GM19468 (cell line): ENCODE measurements around the gene PLXNB2.

Experiments used
- ATAC-seq: cut with Tn5 transposase; IDR thresholded peaks from one replicate; pipeline ENCODE4 v1.9.1; 2021; ENCODE audit warnings: mild to moderate bottlenecking, moderate library complexity, moderate number of reproducible peaks; ENCODE audit not compliant: unreplicated experiment; ENCODE audit errors: extremely low read depth

Gene PLXNB2

GRCh38 chr22:50313600-50313999 lies 6.2 kb upstream of the PLXNB2 start:
- ATAC-seq = no peak

- no peak for ATAC-seq
Measured at GRCh38 chr22:50313021-50313420, 5.6 kb upstream of the PLXNB2 start.

GRCh38 chr22:50312371-50312770 lies 4.9 kb upstream of the PLXNB2 start:
- ATAC-seq = no peak

- no peak for ATAC-seq
Measured at GRCh38 chr22:50311606-50312351, 4.3 kb upstream of the PLXNB2 start.

- no peak for ATAC-seq
Measured at GRCh38 chr22:50310949-50311444, 3.6 kb upstream of the PLXNB2 start.

GRCh38 chr22:50310031-50310722 lies 2.7 kb upstream of the PLXNB2 start:
- ATAC-seq = no peak

- no peak for ATAC-seq
Measured at GRCh38 chr22:50309601-50309991, 2.1 kb upstream of the PLXNB2 start.

GRCh38 chr22:50308986-50309600 lies 1.6 kb upstream of the PLXNB2 start:
- no peak for ATAC-seq

- ATAC-seq = no peak
Measured at GRCh38 chr22:50308597-50308935, 1.1 kb upstream of the PLXNB2 start.

GRCh38 chr22:50307890-50308596 lies 597 bp upstream of the PLXNB2 start:
- no peak for ATAC-seq

GRCh38 chr22:50305923-50306566 lies 1.4 kb downstream of the PLXNB2 start:
- ATAC-seq = no peak

- ATAC-seq = no peak
Measured at GRCh38 chr22:50305393-50305922, 2.0 kb downstream of the PLXNB2 start.

GRCh38 chr22:50304528-50305392 lies 2.7 kb downstream of the PLXNB2 start:
- ATAC-seq = no peak

GRCh38 chr22:50303848-50304527 lies 3.5 kb downstream of the PLXNB2 start:
- ATAC-seq = no peak

GRCh38 chr22:50303515-50303847 lies 4.0 kb downstream of the PLXNB2 start:
- no peak for ATAC-seq

GRCh38 chr22:50302564-50302963 lies 4.9 kb downstream of the PLXNB2 start:
- ATAC-seq = no peak

GRCh38 chr22:50302041-50302541 lies 5.4 kb downstream of the PLXNB2 start:
- ATAC-seq = no peak

- no peak for ATAC-seq
Measured at GRCh38 chr22:50301581-50301991, 5.9 kb downstream of the PLXNB2 start.
